ENCODE results near the gene IRF2BP1. TPM values are rescaled to one million over a fixed set of nuclear protein-coding genes. Genes with fewer than 3 reads are reported as not detected.
A peak's percentile ranks its signal among the peaks of the same experiment; 100 is the strongest.

IRF2BP1 gene
- total RNA-seq, 1 donor, result 35.8 TPM

DNA sequence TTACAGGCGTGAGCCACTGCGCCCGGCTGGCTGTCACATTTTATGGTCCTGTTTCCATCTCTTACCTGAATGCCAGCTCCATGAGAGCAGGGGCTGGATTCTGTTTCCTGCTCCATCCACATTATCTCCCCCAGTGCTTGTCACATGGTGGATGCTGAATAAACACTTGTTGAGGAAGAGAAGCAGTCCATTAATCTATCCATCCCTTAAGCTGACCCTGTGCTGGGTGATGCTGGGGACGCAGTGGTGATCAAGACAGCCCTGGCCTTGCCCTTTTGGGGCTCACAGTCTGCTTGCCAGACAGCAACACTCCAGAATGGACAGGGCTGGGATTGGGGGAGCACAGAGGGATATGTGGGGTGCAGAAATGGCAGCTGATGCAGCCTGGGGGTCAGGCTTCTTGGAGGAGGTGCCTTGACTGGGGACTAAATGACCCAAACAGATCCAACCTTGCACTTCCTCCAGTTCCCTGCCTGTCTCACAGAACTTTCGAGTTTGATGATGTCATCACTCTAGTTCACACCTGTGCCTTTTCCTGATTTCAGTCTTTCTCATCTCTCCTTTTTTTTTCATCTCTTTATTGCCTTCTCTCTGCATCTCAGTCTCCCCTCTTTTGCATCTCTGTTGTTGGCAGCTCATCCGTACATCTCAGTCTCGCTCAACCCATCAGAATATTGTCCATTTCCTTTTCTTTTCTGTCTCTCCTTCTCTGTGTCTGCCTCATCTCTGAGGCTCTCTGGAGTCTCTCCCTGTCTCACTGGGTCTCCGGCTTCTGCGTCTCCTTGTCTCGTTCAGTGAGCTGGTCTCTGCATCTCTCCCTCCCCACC, 4.6 kb downstream of the IRF2BP1 start:
- H3K9me3 ChIP-seq (ENCODE audit: low read depth, low read length), result no peaks in the 10 kb centered on the region
- peaks cover 17% of the 10 kb centered on the region for H3K79me2 ChIP-seq (ENCODE audit: insufficient read depth, low read length)
- peaks cover 21% of the 10 kb centered on the region for H3K4me1 ChIP-seq (ENCODE audit: insufficient read depth, low read length)
- peaks cover 5% of the 10 kb centered on the region for H3K36me3 ChIP-seq (ENCODE audit: insufficient read depth, low read length)
- no peak overlapping the region for H3K27ac ChIP-seq (ENCODE audit: low read depth, low read length)
- H3K4me2 ChIP-seq (ENCODE audit: insufficient read depth, low read length), result no peak overlapping the region
- H3K4me3 ChIP-seq (ENCODE audit: insufficient read depth, low read length), result no peak overlapping the region
- H2AFZ ChIP-seq (ENCODE audit: low read length), result no peak overlapping the region
- peaks cover 1% of the 10 kb centered on the region for H3K27me3 ChIP-seq (ENCODE audit: insufficient read depth, low read length)
- H4K20me1 ChIP-seq (ENCODE audit: insufficient read depth, low read length), result peaks cover 24% of the 10 kb centered on the region
- DNase-seq (ENCODE audit: insufficient read length, low spot score, missing footprints), result peak; percentile 44
- TF ChIP-seq, protein P1, sequence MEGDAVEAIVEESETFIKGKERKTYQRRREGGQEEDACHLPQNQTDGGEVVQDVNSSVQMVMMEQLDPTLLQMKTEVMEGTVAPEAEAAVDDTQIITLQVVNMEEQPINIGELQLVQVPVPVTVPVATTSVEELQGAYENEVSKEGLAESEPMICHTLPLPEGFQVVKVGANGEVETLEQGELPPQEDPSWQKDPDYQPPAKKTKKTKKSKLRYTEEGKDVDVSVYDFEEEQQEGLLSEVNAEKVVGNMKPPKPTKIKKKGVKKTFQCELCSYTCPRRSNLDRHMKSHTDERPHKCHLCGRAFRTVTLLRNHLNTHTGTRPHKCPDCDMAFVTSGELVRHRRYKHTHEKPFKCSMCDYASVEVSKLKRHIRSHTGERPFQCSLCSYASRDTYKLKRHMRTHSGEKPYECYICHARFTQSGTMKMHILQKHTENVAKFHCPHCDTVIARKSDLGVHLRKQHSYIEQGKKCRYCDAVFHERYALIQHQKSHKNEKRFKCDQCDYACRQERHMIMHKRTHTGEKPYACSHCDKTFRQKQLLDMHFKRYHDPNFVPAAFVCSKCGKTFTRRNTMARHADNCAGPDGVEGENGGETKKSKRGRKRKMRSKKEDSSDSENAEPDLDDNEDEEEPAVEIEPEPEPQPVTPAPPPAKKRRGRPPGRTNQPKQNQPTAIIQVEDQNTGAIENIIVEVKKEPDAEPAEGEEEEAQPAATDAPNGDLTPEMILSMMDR (IDR thresholded peaks at IDR 0.05; ENCODE audit: extremely low read depth, low read depth, low read length), result no peak

DNA sequence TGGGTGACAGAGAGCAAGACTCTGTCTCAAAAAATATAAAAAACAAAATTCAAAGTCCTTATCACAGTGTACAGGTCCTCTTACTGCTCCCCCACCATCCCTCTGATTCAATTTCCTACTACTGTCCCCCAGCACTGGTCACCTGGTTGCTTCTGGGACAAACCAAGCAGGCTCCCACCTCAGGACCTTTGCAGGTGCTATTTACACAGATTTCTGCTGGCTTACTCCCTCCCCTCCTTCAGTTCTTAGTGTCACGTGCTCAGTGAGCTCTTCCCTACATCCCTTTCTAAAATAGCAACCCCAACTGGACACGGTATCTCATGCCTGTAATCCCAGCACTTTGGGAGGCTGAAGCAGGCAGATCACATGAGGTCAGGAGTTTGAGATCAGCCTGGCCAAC, 6.0 kb downstream of the IRF2BP1 start:
- H3K36me3 ChIP-seq (ENCODE audit: insufficient read depth, low read length), result peaks cover 5% of the 10 kb centered on the region
- no peak overlapping the region for H3K27ac ChIP-seq (ENCODE audit: low read depth, low read length)
- TF ChIP-seq, protein P1 (IDR thresholded peaks at IDR 0.05; ENCODE audit: extremely low read depth, low read depth, low read length), result no peak
- H3K4me3 ChIP-seq (ENCODE audit: insufficient read depth, low read length), result no peak overlapping the region
- H3K9me3 ChIP-seq (ENCODE audit: low read depth, low read length), result no peaks in the 10 kb centered on the region
- H3K79me2 ChIP-seq (ENCODE audit: insufficient read depth, low read length), result peaks cover 14% of the 10 kb centered on the region
- H3K27me3 ChIP-seq (ENCODE audit: insufficient read depth, low read length), result peaks cover 9% of the 10 kb centered on the region
- H4K20me1 ChIP-seq (ENCODE audit: insufficient read depth, low read length), result peaks cover 20% of the 10 kb centered on the region
- H3K4me2 ChIP-seq (ENCODE audit: insufficient read depth, low read length), result no peak overlapping the region
- peak; percentile 14 for DNase-seq (ENCODE audit: insufficient read length, low spot score, missing footprints)
- H2AFZ ChIP-seq (ENCODE audit: low read length), result no peak overlapping the region
- peaks cover 15% of the 10 kb centered on the region for H3K4me1 ChIP-seq (ENCODE audit: insufficient read depth, low read length)

DNA sequence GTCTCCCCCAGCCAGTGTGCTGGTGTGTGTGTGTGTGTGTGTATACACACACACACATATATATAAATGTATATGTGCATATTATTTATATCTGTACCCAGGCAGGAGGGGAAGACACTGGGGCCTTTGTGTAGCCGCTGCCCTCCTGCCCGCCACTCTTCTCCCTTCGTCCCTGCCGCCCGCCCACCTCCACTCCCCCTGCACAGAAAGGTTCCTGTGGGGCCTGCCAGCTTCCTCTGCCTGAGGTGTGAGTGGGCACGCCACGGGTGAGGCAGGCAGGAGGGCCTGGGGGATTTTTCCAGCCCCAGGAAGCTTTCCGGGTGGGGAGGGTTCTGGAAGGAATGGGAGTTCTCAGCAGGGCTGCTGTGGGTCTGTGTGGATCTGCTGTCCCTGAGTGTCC, 6.9 kb downstream of the IRF2BP1 start:
- Histone ChIP-seq H3K27me3 (ENCODE audit: insufficient read depth, low read length) (peaks cover 9% of the 10 kb centered on the region), H3K4me1 (ENCODE audit: insufficient read depth, low read length) (peaks cover 12% of the 10 kb centered on the region), H2AFZ (ENCODE audit: low read length) (no peak overlapping the region), H3K36me3 (ENCODE audit: insufficient read depth, low read length) (no peaks in the 10 kb centered on the region), H3K4me3 (ENCODE audit: insufficient read depth, low read length) (no peak overlapping the region), H3K79me2 (ENCODE audit: insufficient read depth, low read length) (peaks cover 5% of the 10 kb centered on the region), H3K4me2 (ENCODE audit: insufficient read depth, low read length) (no peak overlapping the region), H4K20me1 (ENCODE audit: insufficient read depth, low read length) (peaks cover 16% of the 10 kb centered on the region), H3K27ac (ENCODE audit: low read depth, low read length) (no peak overlapping the region), H3K9me3 (ENCODE audit: low read depth, low read length) (no peaks in the 10 kb centered on the region)
- DNase-seq (ENCODE audit: insufficient read length, low spot score, missing footprints), result peak; percentile 25
- TF ChIP-seq, protein P1 (IDR thresholded peaks at IDR 0.05; ENCODE audit: extremely low read depth, low read depth, low read length), result no peak

DNA sequence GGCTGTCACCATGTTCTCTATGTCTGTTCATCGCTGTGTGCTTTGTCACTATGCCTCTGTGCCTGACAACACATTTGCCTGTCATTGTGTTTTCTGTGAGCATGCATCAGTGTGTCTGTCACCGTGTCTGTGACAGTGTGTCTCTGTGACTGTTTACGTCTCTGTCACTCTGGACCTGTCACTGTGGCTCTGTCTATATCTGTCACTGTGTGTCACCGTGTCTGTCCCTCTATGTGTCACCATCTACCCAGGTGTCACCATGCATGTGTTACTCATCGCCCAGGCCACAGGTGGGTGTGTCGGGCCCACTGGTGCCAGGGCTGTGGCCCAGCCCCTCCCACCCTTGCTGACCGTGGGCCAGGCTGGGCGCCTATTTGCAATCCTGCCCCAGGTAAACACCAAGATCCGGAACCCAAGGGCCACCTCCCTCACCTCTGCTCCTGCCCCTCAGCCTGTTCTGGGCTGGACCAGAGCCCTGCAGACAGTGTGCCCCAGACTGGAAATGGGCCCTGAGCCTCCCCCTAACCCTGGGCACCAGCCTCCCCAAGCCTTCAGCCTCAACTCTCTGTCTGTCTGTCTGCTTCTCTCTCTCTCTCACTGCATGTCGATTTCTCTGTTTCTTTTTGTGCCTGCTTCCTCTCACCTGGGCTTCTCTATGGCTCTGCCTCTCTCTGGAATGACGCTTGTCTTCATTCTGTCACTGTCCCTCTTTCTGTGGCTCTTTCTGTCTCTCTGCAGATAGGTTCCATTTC, 7.7 kb downstream of the IRF2BP1 start:
- Histone ChIP-seq H3K27me3 (ENCODE audit: insufficient read depth, low read length) (peaks cover 9% of the 10 kb centered on the region), H3K9me3 (ENCODE audit: low read depth, low read length) (no peaks in the 10 kb centered on the region), H3K27ac (ENCODE audit: low read depth, low read length) (no peak overlapping the region), H4K20me1 (ENCODE audit: insufficient read depth, low read length) (peaks cover 10% of the 10 kb centered on the region), H3K4me3 (ENCODE audit: insufficient read depth, low read length) (no peak overlapping the region), H3K4me2 (ENCODE audit: insufficient read depth, low read length) (no peak overlapping the region), H3K36me3 (ENCODE audit: insufficient read depth, low read length) (no peaks in the 10 kb centered on the region), H3K4me1 (ENCODE audit: insufficient read depth, low read length) (peaks cover 6% of the 10 kb centered on the region), H2AFZ (ENCODE audit: low read length) (no peak overlapping the region), H3K79me2 (ENCODE audit: insufficient read depth, low read length) (no peaks in the 10 kb centered on the region)
- TF ChIP-seq, protein P1 (IDR thresholded peaks at IDR 0.05; ENCODE audit: extremely low read depth, low read depth, low read length), result no peak
- peak; percentile 71 for DNase-seq (ENCODE audit: insufficient read length, low spot score, missing footprints)

Data from osteoblast (primary cell).